CD4-positive, alpha-beta T cell (primary cell): ENCODE results near the gene NEK4. TPM values are rescaled to one million over a fixed set of nuclear protein-coding genes. Genes with fewer than 3 reads are reported as not detected.

Source experiments
- ATAC-seq: fragments of 200-7000 bp; cut with Tn5 transposase; one replicate; pipeline ENCODE4 v1.10.0; 2022; ENCODE audit warnings: mild to moderate bottlenecking; ENCODE audit not compliant: poor library complexity
- CTCF ChIA-PET: fragments of 350-600 bp; sonication (Branson Sonifier 250); formaldehyde crosslinking; loops from one replicate; lab custom pipeline; 2021; ENCODE audit warnings: antibody characterized with exemption, inconsistent platforms; lab: Charles Lee
- POLR2A ChIA-PET: fragments of 350-600 bp; sonication (Branson Sonifier 250); formaldehyde crosslinking; loops from one replicate; lab custom pipeline; 2021; ENCODE audit warnings: antibody characterized with exemption, inconsistent platforms; lab: Charles Lee
- DNase-seq, 14 experiments: peaks; one replicate each; pipeline ENCODE4 v3.0.0-alpha.2; 2013 to 2020; ENCODE audit warnings: mixed read lengths in 2 of 14
- H3K27ac ChIP-seq, 2 donors: one replicate each; pipeline versions ENCODE4 v1.5.1 to v1.7.0; 2013; ENCODE audit warnings: low read length in 2 of 2, low read depth in 1 of 2, mild to moderate bottlenecking in 1 of 2
- H3K27me3 ChIP-seq, 2 experiments: 1 replicate in 1 of 2; 2 replicates in 1 of 2; pipeline versions ENCODE4 v1.6.1 to v1.7.0; 2013; ENCODE audit warnings: low read length in 2 of 2, control low read depth in 1 of 2, mild to moderate bottlenecking in 1 of 2, moderate library complexity in 1 of 2; ENCODE audit not compliant: insufficient read depth in 2 of 2, control insufficient read depth in 1 of 2
- H3K36me3 ChIP-seq: one replicate; pipeline ENCODE4 v1.6.1; 2013; ENCODE audit warnings: low read length, control low read depth; ENCODE audit not compliant: insufficient read depth
- H3K4me1 ChIP-seq: one replicate; pipeline ENCODE4 v1.6.1; 2013; ENCODE audit warnings: low read length, control low read depth; ENCODE audit not compliant: insufficient read depth
- H3K4me3 ChIP-seq: one replicate; pipeline ENCODE4 v1.5.1; 2013; ENCODE audit warnings: mild to moderate bottlenecking, low read length, moderate library complexity
- H3K9me3 ChIP-seq, 2 experiments: 1 replicate in 1 of 2; 2 replicates in 1 of 2; pipeline versions ENCODE4 v1.6.1 to v1.7.0; 2013; ENCODE audit warnings: low read length in 2 of 2, mild to moderate bottlenecking in 2 of 2, control low read depth in 1 of 2, moderate library complexity in 1 of 2; ENCODE audit not compliant: control insufficient read depth in 1 of 2, insufficient read depth in 1 of 2
- H3K27ac Mint-ChIP-seq: one replicate; pipeline ENCODE4 v1.8.0; 2020; ENCODE audit warnings: mixed read lengths
- H3K27me3 Mint-ChIP-seq: one replicate; pipeline ENCODE4 v1.8.0; 2021; ENCODE audit warnings: mixed read lengths
- H3K36me3 Mint-ChIP-seq: one replicate; pipeline ENCODE4 v1.8.0; 2021; ENCODE audit warnings: low read depth, mixed read lengths
- H3K4me1 Mint-ChIP-seq: one replicate; pipeline ENCODE4 v1.8.0; 2021; ENCODE audit warnings: low read depth, mixed read lengths
- H3K4me3 Mint-ChIP-seq: one replicate; pipeline ENCODE4 v1.8.0; 2020; ENCODE audit warnings: mild to moderate bottlenecking, mixed read lengths
- H3K9me3 Mint-ChIP-seq: one replicate; pipeline ENCODE4 v1.8.0; 2020; ENCODE audit warnings: mixed read lengths
- CTCF ChIP-seq: fragments of 200-600 bp; IDR thresholded peaks from one replicate; pipeline ENCODE4 v1.8.0; 2022; ENCODE audit warnings: antibody characterized with exemption, mild to moderate bottlenecking
- intact Hi-C, 2 experiments: fragments of 100-400 bp; cut with DNase I in 1 of 2; cut with micrococcal nuclease in 1 of 2; formaldehyde crosslinking; loops; one replicate each; pipeline versions ENCODE4 v1.15.1 to v1.9.0; 2023 to 2025; cut with DNase I, micrococcal nuclease
- total RNA-seq, 174 experiments: library from RNA in 2 of 174; stranded (reverse) in 2 of 174; gene quantifications; one replicate each; pipeline ENCODE4 v1.2.3 and lab custom pipeline; 2021 to 2026

The NEK4 gene
- total RNA-seq, 2 experiments from 2014 or later: 6.1 to 6.9 TPM

GRCh38 chr3:52809662-52810377 lies 39.1 kb upstream of the NEK4 start:
- H3K27ac ChIP-seq: no peak overlapping the region
- Mint-ChIP-seq H3K4me3 (no peak overlapping the region), H3K27me3 (no peaks in the 10 kb centered on the region), H3K36me3 (no peaks in the 10 kb centered on the region), H3K4me1 (peaks cover 12% of the 10 kb centered on the region), H3K9me3 (no peaks in the 10 kb centered on the region), H3K27ac (no peak overlapping the region)
- no peaks in the 10 kb centered on the region for H3K36me3 ChIP-seq
- POLR2A ChIA-PET: no interaction called here
- H3K27me3 ChIP-seq: no peaks in the 10 kb centered on the region
- ATAC-seq: peak; percentile 21
- intact Hi-C loops: no loop called here
- H3K4me3 ChIP-seq: no peak overlapping the region
- CTCF ChIA-PET: no interaction called here
- no peak for DNase-seq
- TF ChIP-seq CTCF: no peak
- H3K4me1 ChIP-seq: no peaks in the 10 kb centered on the region
- no peaks in the 10 kb centered on the region for H3K9me3 ChIP-seq

GRCh38 chr3:52809149-52809548 lies 38.4 kb upstream of the NEK4 start:
- TF ChIP-seq CTCF: no peak
- H3K36me3 Mint-ChIP-seq: no peaks in the 10 kb centered on the region
- Histone ChIP-seq H3K27me3 (no peaks in the 10 kb centered on the region), H3K27ac (no peak overlapping the region), H3K4me1 (no peaks in the 10 kb centered on the region), H3K36me3 (no peaks in the 10 kb centered on the region), H3K4me3 (no peak overlapping the region), H3K9me3 (no peaks in the 10 kb centered on the region)
- peaks cover 12% of the 10 kb centered on the region for H3K4me1 Mint-ChIP-seq
- ChIA-PET CTCF (no interaction called here), POLR2A (no interaction called here)
- intact Hi-C loops: no loop called here
- no peaks in the 10 kb centered on the region for H3K9me3 Mint-ChIP-seq
- H3K4me3 Mint-ChIP-seq: no peak overlapping the region
- DNase-seq (no peak), ATAC-seq (no peak)
- H3K27ac Mint-ChIP-seq: no peak overlapping the region
- no peaks in the 10 kb centered on the region for H3K27me3 Mint-ChIP-seq

- Histone ChIP-seq H3K4me3 (no peak overlapping the region), H3K27me3 (no peaks in the 10 kb centered on the region), H3K4me1 (no peaks in the 10 kb centered on the region), H3K9me3 (no peaks in the 10 kb centered on the region), H3K27ac (no peak overlapping the region), H3K36me3 (no peaks in the 10 kb centered on the region)
- H3K27ac Mint-ChIP-seq: no peak overlapping the region
- ATAC-seq: no peak
- no peaks in the 10 kb centered on the region for H3K36me3 Mint-ChIP-seq
- no peak for TF ChIP-seq CTCF
- CTCF ChIA-PET: no interaction called here
- POLR2A ChIA-PET: no interaction called here
- no peak overlapping the region for H3K4me3 Mint-ChIP-seq
- intact Hi-C loops: no loop called here
- peaks cover 12% of the 10 kb centered on the region for H3K4me1 Mint-ChIP-seq
- no peaks in the 10 kb centered on the region for H3K9me3 Mint-ChIP-seq
- DNase-seq: no peak
- no peaks in the 10 kb centered on the region for H3K27me3 Mint-ChIP-seq
Observed at GRCh38 chr3:52805270-52806039, 34.7 kb upstream of the NEK4 start.
